Adrenal gland (tissue), 5 donors: ENCODE data around the gene XIST.

Experiments used
- CTCF ChIP-seq, 6 experiments: fragments of 450-650 bp in 4 of 6; fragments of 200-600 bp in 2 of 6; sonication (generic) in 1 of 6; IDR thresholded peaks; 1 replicate in 5 of 6; 2 replicates in 1 of 6; pipeline versions ENCODE4 v1.5.1 to v1.8.0; 2016 to 2021; ENCODE audit warnings: antibody characterized with exemption in 6 of 6, mild to moderate bottlenecking in 2 of 6, moderate library complexity in 1 of 6
- POLR2A ChIP-seq, 2 donors: fragments of 450-650 bp; IDR thresholded peaks; one replicate each; pipeline ENCODE4 v1.6.1; 2017; ENCODE audit warnings: antibody characterized with exemption in 2 of 2, mild to moderate bottlenecking in 2 of 2, moderate library complexity in 1 of 2
- donor health status: DM: no; HTN: no; CAD: no.

- TF ChIP-seq CTCF (IDR thresholded peaks at IDR 0.05) (no peak), POLR2A (IDR thresholded peaks at IDR 0.05) (no peak)
Measured at GRCh38 chrX:73828080-73828720, 24.3 kb downstream of the XIST start.
